HepG2 (cell line): ENCODE measurements around the gene UCN2. TPM values are rescaled to one million over a fixed set of nuclear protein-coding genes. Genes with fewer than 3 reads are reported as not detected.

Source experiments
- ATAC-seq: fragments of 200-7000 bp; cut with Tn5 transposase; 3 replicates; pipeline ENCODE4 v1.9.1; 2020; ENCODE audit warnings: mild to moderate bottlenecking, moderate library complexity
- BruUV-seq: library from RNA; stranded (reverse); fragments of 400-500 nt; replicated peaks from 2 replicates; lab custom pipeline; 2021; lab: Mats Ljungman, UMichigan
- CTCF ChIA-PET: fragments of 300-600 bp; formaldehyde crosslinking; extraction: SDS; loops from one replicate; lab custom pipeline; 2021; ENCODE audit warnings: low total read pairs, inconsistent platforms, low intra/inter-chr PET ratio; lab: Yijun Ruan, JAX
- POLR2A ChIA-PET: fragments of 350-600 bp; sonication (Branson Sonifier 250); formaldehyde crosslinking; loops from one replicate; lab custom pipeline; 2020; ENCODE audit warnings: antibody characterized with exemption, inconsistent platforms; lab: Yijun Ruan, JAX
- DNase-seq: peaks from one replicate; pipeline ENCODE4 v3.0.0-alpha.2; 2015; ENCODE audit warnings: low spot score
- FAIRE-seq: peaks from 3 replicates; lab custom pipeline; 2011; peaks lifted over from hg19 to GRCh38; lab: Jason Lieb, UNC
- H2AFZ ChIP-seq: one replicate; pipeline ENCODE4 v1.6.1; 2011; ENCODE audit warnings: low read length, inconsistent platforms
- H3K27ac ChIP-seq: fragments of 300-600 bp; 3 replicates; pipeline ENCODE4 v1.8.0; 2011; ENCODE audit warnings: mixed run types, mild to moderate bottlenecking, mixed read lengths, low read length, inconsistent platforms; ENCODE audit not compliant: insufficient read depth; ENCODE audit errors: extremely low read length
- H3K27me3 ChIP-seq, 2 experiments: fragments of 200-600 bp in 1 of 2; 2 replicates in 1 of 2; 3 replicates in 1 of 2; pipeline versions ENCODE4 v1.6.0 to v1.8.0; 2011; ENCODE audit warnings: low read length in 2 of 2, mild to moderate bottlenecking in 2 of 2, moderate library complexity in 2 of 2, inconsistent platforms in 1 of 2; ENCODE audit not compliant: insufficient read depth in 2 of 2, control insufficient read depth in 1 of 2
- H3K36me3 ChIP-seq, 2 experiments: fragments of 200-600 bp in 1 of 2; replicated peaks in 1 of 2; 2 replicates in 1 of 2; 3 replicates in 1 of 2; pipeline versions ENCODE4 v1.5.1 to v1.8.0; 2011; ENCODE audit warnings: low read length in 2 of 2, inconsistent platforms in 1 of 2; ENCODE audit not compliant: insufficient read depth in 2 of 2, control insufficient read depth in 1 of 2
- H3K4me1 ChIP-seq: 2 replicates; pipeline ENCODE4 v1.5.1; 2012; ENCODE audit warnings: low read length, inconsistent platforms; ENCODE audit not compliant: insufficient read depth
- H3K4me2 ChIP-seq: 2 replicates; pipeline ENCODE4 v1.6.0; 2011; ENCODE audit warnings: low read depth, low read length, inconsistent platforms
- H3K4me3 ChIP-seq, 3 experiments: fragments of 200-600 bp in 1 of 3; sonication (generic), shearing (Covaris generic) in 1 of 3; replicated peaks in 1 of 3; 2 replicates each; pipeline ENCODE4 v1.5.1; 2011 to 2016; ENCODE audit warnings: low read length in 3 of 3, inconsistent platforms in 2 of 3, low read depth in 2 of 3, mild to moderate bottlenecking in 2 of 3, control low read depth in 1 of 3, mixed read lengths in 1 of 3; ENCODE audit not compliant: insufficient read depth in 1 of 3
- H3K79me2 ChIP-seq: one replicate; pipeline ENCODE4 v1.6.1; 2011; ENCODE audit warnings: low read length, inconsistent platforms; ENCODE audit not compliant: insufficient read depth
- H3K9ac ChIP-seq: 2 replicates; pipeline ENCODE4 v1.6.0; 2011; ENCODE audit warnings: mild to moderate bottlenecking, low read depth, low read length, inconsistent platforms; ENCODE audit not compliant: insufficient read depth
- H3K9me3 ChIP-seq: 2 replicates; pipeline ENCODE4 v1.5.1; 2012; ENCODE audit warnings: mild to moderate bottlenecking, low read length
- H4K20me1 ChIP-seq: 2 replicates; pipeline ENCODE4 v1.6.0; 2011; ENCODE audit warnings: inconsistent platforms, mild to moderate bottlenecking, low read length, moderate library complexity; ENCODE audit not compliant: insufficient read depth
- ATF2 ChIP-seq: sonication (generic); formaldehyde crosslinking; IDR thresholded peaks from 2 replicates; pipeline ENCODE4 v1.4.0; 2020; ENCODE audit warnings: missing genetic modification reagents
- ELF4 ChIP-seq: sonication (generic); formaldehyde crosslinking; IDR thresholded peaks from 2 replicates; pipeline ENCODE4 v1.5.0; 2020; ENCODE audit warnings: missing genetic modification reagents, mild to moderate bottlenecking, moderate library complexity, borderline replicate concordance
- FIP1L1 ChIP-seq: fragments of 200-400 bp; formaldehyde crosslinking; IDR thresholded peaks from 2 replicates; pipeline ENCODE4 v1.6.1; 2018; ENCODE audit warnings: low read depth, mild to moderate bottlenecking, low read length, moderate library complexity, borderline replicate concordance; ENCODE audit not compliant: insufficient read depth
- FOXO1 ChIP-seq: sonication (generic); formaldehyde crosslinking; IDR thresholded peaks from 2 replicates; pipeline ENCODE4 v1.4.0; 2020; ENCODE audit warnings: missing genetic modification reagents
- MYNN ChIP-seq: sonication (generic); formaldehyde crosslinking; IDR thresholded peaks from 2 replicates; pipeline ENCODE4 v1.4.0; 2020; ENCODE audit warnings: mild to moderate bottlenecking, low read depth, missing genetic modification reagents
- NFKBIZ ChIP-seq: IDR thresholded peaks from 2 replicates; pipeline ENCODE4 v1.6.1; 2018; ENCODE audit warnings: missing genetic modification reagents, missing compliant biosample characterization
- SIN3A ChIP-seq: IDR thresholded peaks from 2 replicates; pipeline ENCODE4 v1.6.1; 2011; ENCODE audit warnings: low read depth, mild to moderate bottlenecking, control low read depth, low read length, borderline replicate concordance
- SNAI1 ChIP-seq: sonication (generic); formaldehyde crosslinking; IDR thresholded peaks from 2 replicates; pipeline ENCODE4 v1.5.0; 2020; ENCODE audit warnings: mild to moderate bottlenecking, missing genetic modification reagents, borderline replicate concordance
- SP140L ChIP-seq: sonication (generic); formaldehyde crosslinking; IDR thresholded peaks from 2 replicates; pipeline ENCODE4 v1.4.0; 2020; ENCODE audit warnings: missing genetic modification reagents, borderline replicate concordance
- TFDP1 ChIP-seq: IDR thresholded peaks from 2 replicates; pipeline ENCODE4 v1.6.1; 2016; ENCODE audit warnings: missing compliant biosample characterization, missing genetic modification reagents, borderline replicate concordance
- ZBTB49 ChIP-seq: sonication (generic); formaldehyde crosslinking; IDR thresholded peaks from 2 replicates; pipeline ENCODE4 v1.4.0; 2020; ENCODE audit warnings: missing genetic modification reagents, borderline replicate concordance
- ZNF547 ChIP-seq: sonication (generic); formaldehyde crosslinking; IDR thresholded peaks from 2 replicates; pipeline ENCODE4 v1.5.1; 2020; ENCODE audit warnings: mild to moderate bottlenecking, missing genetic modification reagents
- ZNF672 ChIP-seq: sonication (generic); formaldehyde crosslinking; IDR thresholded peaks from 2 replicates; pipeline ENCODE4 v1.8.1; 2022; ENCODE audit warnings: missing genetic modification reagents
- WGBS: methylation state at CpG from one replicate; pipeline ENCODE4 v1.1.6; 2017; ENCODE audit warnings: low lambda C conversion rate; 5-methylcytosine and 5-hydroxymethylcytosine counted together
- in situ Hi-C: cut with HindIII; loops from 2 replicates; pipeline ENCODE4 v1.10.0; 2017; ENCODE audit warnings: low pct_unique_long_range_greater_than_20kb; ENCODE audit not compliant: extremely low pct_ligation_motif_present
- intact Hi-C: fragments of 100-400 bp; cut with micrococcal nuclease; formaldehyde crosslinking; loops from one replicate; pipeline ENCODE4 v1.10.0; 2022; ENCODE audit not compliant: unreplicated experiment
- polyA plus RNA-seq, 8 experiments: library from polyadenylated mRNA; depleted of rRNA in 3 of 8; stranded (reverse) in 7 of 8; unstranded in 1 of 8; fragments of >200 nt; fragmentation: Illumina TruSeq in 4 of 8; extraction: Trizol in 4 of 8; gene quantifications; 2 replicates each; pipeline versions ENCODE4 v1.2.1 to v1.2.3, GENCODE V29; 2011 to 2016; ENCODE audit warnings: low read depth in 4 of 8, missing spikeins in 1 of 8, mixed read lengths in 1 of 8; ENCODE audit not compliant: insufficient read depth in 1 of 8
- total RNA-seq, 5 experiments: library from RNA; depleted of rRNA; stranded (reverse); fragments of >200 nt; fragmentation: Illumina TruSeq; extraction: Trizol; gene quantifications; 2 replicates each; pipeline ENCODE4 v1.2.3, GENCODE V29; 2016; ENCODE audit warnings: low read depth in 1 of 5
- TF ChIP-seq, protein P1 (sequence below): sonication (generic); formaldehyde crosslinking; IDR thresholded peaks from 2 replicates; pipeline ENCODE4 v1.5.0; 2020; ENCODE audit warnings: missing genetic modification reagents, mild to moderate bottlenecking, borderline replicate concordance

The UCN2 gene
- total and polyA plus RNA-seq, 2 of the 13 experiments (the other 11 are each of a cell fraction or from before 2014, with no cell fraction given) = 0.07 to 1.5 TPM

DNA sequence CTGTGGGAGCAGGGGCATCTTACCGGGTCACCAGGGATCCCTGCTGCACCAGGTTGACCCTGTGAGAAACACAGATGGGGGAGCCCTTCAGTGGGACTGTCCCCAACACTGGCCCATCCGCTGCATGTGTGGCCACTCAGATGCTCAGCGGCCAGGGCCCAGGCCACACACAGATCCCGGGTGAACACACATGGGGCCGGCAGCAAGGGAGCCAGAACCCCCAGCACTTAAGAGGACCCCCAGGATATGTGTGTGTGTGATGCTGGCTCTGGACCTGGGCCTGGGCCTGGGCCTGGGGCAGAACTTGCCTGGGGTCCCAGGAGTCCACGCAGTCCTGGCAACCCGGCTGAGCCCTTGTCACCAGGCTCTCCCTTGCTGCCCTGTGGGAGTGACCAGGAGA lies 4.9 kb upstream of the UCN2 start:
- ATAC-seq = no peak
- H3K9me3 ChIP-seq = no peaks in the 10 kb centered on the region
- CTCF ChIA-PET = no interaction called here
- no TSS peak for BruUV-seq
- TF ChIP-seq, protein P1, sequence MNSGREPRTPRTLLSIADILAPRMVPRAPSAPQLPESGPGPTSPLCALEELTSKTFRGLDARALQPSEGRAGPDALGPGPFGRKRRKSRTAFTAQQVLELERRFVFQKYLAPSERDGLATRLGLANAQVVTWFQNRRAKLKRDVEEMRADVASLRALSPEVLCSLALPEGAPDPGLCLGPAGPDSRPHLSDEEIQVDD = no peak
- TF ChIP-seq TFDP1 (CRISPR knock-in tag) (no peak), SIN3A (no peak), FIP1L1 (no peak), ZNF672 (no peak), SP140L (CRISPR knock-in tag) (no peak), FOXO1 (CRISPR knock-in tag) (no peak), NFKBIZ (no peak)
- H3K36me3 ChIP-seq = no peaks in the 10 kb centered on the region
- no peak overlapping the region for H3K4me2 ChIP-seq
- no peak overlapping the region for H3K9ac ChIP-seq
- no CpG with 5 or more reads among the region's 7 CpGs for WGBS
- intact Hi-C loops = no loop called here
- H3K27ac ChIP-seq = no peak overlapping the region
- peaks cover 91% of the 10 kb centered on the region for H3K4me1 ChIP-seq
- POLR2A ChIA-PET = no interaction called here
- no peaks in the 10 kb centered on the region for H3K79me2 ChIP-seq
- FAIRE-seq = no peak
- H3K27me3 ChIP-seq = no peaks in the 10 kb centered on the region
- H4K20me1 ChIP-seq = no peaks in the 10 kb centered on the region
- DNase-seq = no peak
- no peak overlapping the region for H3K4me3 ChIP-seq
- in situ Hi-C loops = no loop called here
- H2AFZ ChIP-seq = no peak overlapping the region

- intact Hi-C loops = no loop called here
- BruUV-seq = no TSS peak
- ChIA-PET CTCF (no interaction called here), POLR2A (interaction anchor here (1.1 kb wide), 1 partner anchor 31 kb away, joined by 3 read pairs; no protein-coding TSS in a partner anchor)
- H3K27me3 ChIP-seq = no peaks in the 10 kb centered on the region
- FAIRE-seq (no peak), DNase-seq (no peak), ATAC-seq (no peak)
- no peaks in the 10 kb centered on the region for H3K36me3 ChIP-seq
- H3K4me1 ChIP-seq = peaks cover 91% of the 10 kb centered on the region
- H3K9ac ChIP-seq = no peak overlapping the region
- in situ Hi-C loops = no loop called here
- H3K4me3 ChIP-seq = no peak overlapping the region
- H3K9me3 ChIP-seq = no peaks in the 10 kb centered on the region
- WGBS = 78% methylated on average over 11 of the region's 11 CpGs
- no peaks in the 10 kb centered on the region for H4K20me1 ChIP-seq
- H3K4me2 ChIP-seq = no peak overlapping the region
- no peaks in the 10 kb centered on the region for H3K79me2 ChIP-seq
- H2AFZ ChIP-seq = no peak overlapping the region
- no peak overlapping the region for H3K27ac ChIP-seq
- TF ChIP-seq ZBTB49 (no peak), SNAI1 (no peak), MYNN (CRISPR knock-in tag) (no peak), ZNF547 (CRISPR knock-in tag) (no peak), ATF2 (no peak), ELF4 (CRISPR knock-in tag) (no peak)
These were observed 3.9 kb upstream of the UCN2 start for GRCh38 chr3:48567500-48567899.
